K562 (cell line): Measurements from ENCODE around the gene KLHL22. TPM values are rescaled to one million over a fixed set of nuclear protein-coding genes. Genes with fewer than 3 reads are reported as not detected.

Experiments
- ATAC-seq: fragments of 200-7000 bp; cut with Tn5 transposase; 3 replicates; pipeline ENCODE4 v1.9.1; 2020; ENCODE audit warnings: moderate library complexity
- BruUV-seq: library from RNA; stranded (reverse); fragments of 400-500 nt; replicated peaks from 2 replicates; lab custom pipeline; 2021; lab: Mats Ljungman, UMichigan
- CTCF ChIA-PET: fragments of 300-600 bp; formaldehyde crosslinking; extraction: SDS; loops from one replicate; lab custom pipeline; 2021; ENCODE audit warnings: low intra/inter-chr PET ratio; lab: Yijun Ruan, JAX
- POLR2A ChIA-PET: fragments of 300-600, 350-650 bp; sonication (Branson Sonifier 250); formaldehyde crosslinking; extraction: SDS; loops from one replicate; lab custom pipeline; 2021; ENCODE audit warnings: antibody characterized with exemption, inconsistent platforms; lab: Yijun Ruan, JAX
- DNase-seq, 4 experiments: peaks; one replicate each; pipeline versions ENCODE4 v3.0.0 to v3.0.0-alpha.2; 2011 to 2018; ENCODE audit warnings: low spot score in 3 of 4, mixed read lengths in 3 of 4; ENCODE audit errors: extremely low read depth in 1 of 4
- FAIRE-seq: peaks from 2 replicates; lab custom pipeline; 2011; peaks lifted over from hg19 to GRCh38; lab: Jason Lieb, UNC
- H2AFZ ChIP-seq: 2 replicates; pipeline ENCODE4 v1.6.0; 2011; ENCODE audit warnings: low read depth, low read length, control low read depth, inconsistent platforms
- H3K27ac ChIP-seq: fragments of 200-600 bp; 3 replicates; pipeline ENCODE4 v1.8.0; 2011; ENCODE audit warnings: low read depth, mild to moderate bottlenecking, control low read depth, inconsistent platforms, low read length, moderate library complexity, mixed read lengths; ENCODE audit errors: extremely low read depth
- H3K27me3 ChIP-seq, 2 experiments: fragments of 300-600 bp in 1 of 2; 2 replicates in 1 of 2; 3 replicates in 1 of 2; pipeline versions ENCODE4 v1.6.0 to v1.8.0; 2011; ENCODE audit warnings: inconsistent platforms in 2 of 2, low read length in 2 of 2, mild to moderate bottlenecking in 1 of 2, mixed read lengths in 1 of 2, moderate library complexity in 1 of 2; ENCODE audit not compliant: control insufficient read depth in 2 of 2, insufficient read depth in 2 of 2
- H3K36me3 ChIP-seq: fragments of 300-600 bp; 3 replicates; pipeline ENCODE4 v1.8.0; 2011; ENCODE audit warnings: mild to moderate bottlenecking, low read length, inconsistent platforms; ENCODE audit not compliant: control insufficient read depth, insufficient read depth
- H3K4me1 ChIP-seq, 2 experiments: fragments of 200-600 bp in 1 of 2; replicated peaks in 1 of 2; 2 replicates in 1 of 2; 3 replicates in 1 of 2; pipeline versions ENCODE4 v1.5.1 to v1.8.0; 2011; ENCODE audit warnings: inconsistent platforms in 2 of 2, low read length in 2 of 2, mild to moderate bottlenecking in 1 of 2, mixed read lengths in 1 of 2, moderate library complexity in 1 of 2; ENCODE audit not compliant: control insufficient read depth in 2 of 2, insufficient read depth in 2 of 2
- H3K4me2 ChIP-seq: 2 replicates; pipeline ENCODE4 v1.6.1; 2011; ENCODE audit warnings: low read length, control low read depth, inconsistent platforms, mixed read lengths; ENCODE audit not compliant: insufficient read depth
- H3K4me3 ChIP-seq: fragments of 200-600 bp; sonication (generic), shearing (Covaris generic); 2 replicates; pipeline ENCODE4 v1.5.1; 2016; ENCODE audit warnings: control low read depth, inconsistent platforms
- H3K79me2 ChIP-seq: fragments of 200-600 bp; 3 replicates; pipeline ENCODE4 v1.8.0; 2011; ENCODE audit warnings: low read length, inconsistent platforms; ENCODE audit not compliant: control insufficient read depth, insufficient read depth
- H3K9ac ChIP-seq, 2 experiments: 2 replicates each; pipeline versions ENCODE4 v1.6.0 to v1.6.1; 2011; ENCODE audit warnings: low read depth in 2 of 2, low read length in 2 of 2, control low read depth in 1 of 2, inconsistent platforms in 1 of 2, mild to moderate bottlenecking in 1 of 2, mixed read lengths in 1 of 2; ENCODE audit not compliant: insufficient read depth in 1 of 2
- H3K9me1 ChIP-seq: one replicate; pipeline ENCODE4 v1.6.0; 2011; ENCODE audit warnings: inconsistent platforms, mild to moderate bottlenecking, low read length, moderate library complexity; ENCODE audit not compliant: control insufficient read depth, insufficient read depth
- H3K9me3 ChIP-seq: replicated peaks from 2 replicates; pipeline ENCODE4 v1.5.1; 2011; ENCODE audit warnings: low read depth, low read length, inconsistent platforms; ENCODE audit not compliant: control insufficient read depth, insufficient read depth
- H4K20me1 ChIP-seq: replicated peaks from 2 replicates; pipeline ENCODE4 v1.6.1; 2011; ENCODE audit warnings: low read length, inconsistent platforms, mixed read lengths; ENCODE audit not compliant: control insufficient read depth, insufficient read depth
- MLX ChIP-seq, 2 experiments: fragments of 450-650 bp in 1 of 2; sonication (generic) in 1 of 2; formaldehyde crosslinking; conservative IDR thresholded peaks; 2 replicates each; pipeline versions ENCODE4 v1.4.0 to v1.8.1; 2020 to 2022; ENCODE audit warnings: mild to moderate bottlenecking in 1 of 2, missing genetic modification reagents in 1 of 2
- PHF8 ChIP-seq: fragments of 200-600 bp; sonication (generic); IDR thresholded peaks from 2 replicates; pipeline ENCODE4 v1.6.1; 2012; ENCODE audit warnings: mixed run types, mild to moderate bottlenecking, inconsistent platforms, low read length, moderate library complexity, borderline replicate concordance
- SMAD4 ChIP-seq: fragments of 250-450 bp; sonication (Bioruptor Pico); conservative IDR thresholded peaks from 2 replicates; pipeline ENCODE4 v1.8.0; 2021; ENCODE audit warnings: inconsistent platforms, mild to moderate bottlenecking, moderate library complexity
- TBL1XR1 ChIP-seq, 2 experiments: IDR thresholded peaks; 2 replicates each; pipeline ENCODE4 v1.6.1; 2012; ENCODE audit warnings: improper control_type of control experiment in 2 of 2, low read length in 2 of 2, mild to moderate bottlenecking in 1 of 2
- THRB ChIP-seq: fragments of 450-650 bp; formaldehyde crosslinking; conservative IDR thresholded peaks from 2 replicates; pipeline ENCODE4 v1.4.0; 2022; ENCODE audit warnings: mild to moderate bottlenecking, missing genetic modification characterization
- ZKSCAN1 ChIP-seq: fragments of 150-350 bp; IDR thresholded peaks from 2 replicates; pipeline ENCODE4 v1.6.1; 2016; ENCODE audit warnings: low read depth, low read length
- WGBS: fragments of 100-300 bp; shearing (Covaris generic); methylation state at CpG from one replicate; pipeline ENCODE4 v1.1.6; 2016; ENCODE audit warnings: low coverage, mixed read lengths; ENCODE audit not compliant: insufficient coverage; ENCODE audit errors: missing lambda C conversion rate; 5-methylcytosine and 5-hydroxymethylcytosine counted together
- in situ Hi-C: fragments of 300-500 bp; cut with MboI; formaldehyde crosslinking; loops from 4 replicates; pipeline ENCODE4 v1.15.0; 2018; ENCODE audit warnings: inconsistent platforms, mixed read lengths
- intact Hi-C: fragments of 100-400 bp; cut with micrococcal nuclease; formaldehyde crosslinking; loops from 2 replicates; pipeline ENCODE4 v1.14.2; 2022
- polyA plus RNA-seq, 8 experiments: library from polyadenylated mRNA; depleted of rRNA in 4 of 8; stranded (reverse) in 5 of 8; unstranded in 3 of 8; fragments of >200 nt; fragmentation: Nextera tagmentation in 2 of 8; fragmentation: Illumina TruSeq in 1 of 8; extraction: Ambion mirVana in 2 of 8; extraction: Trizol in 1 of 8; gene quantifications; 2 replicates each; pipeline versions ENCODE4 v1.2.1 to v1.2.3, GENCODE V29; 2011 to 2014; ENCODE audit warnings: inconsistent platforms in 1 of 8, missing spikeins in 1 of 8
- total RNA-seq, 7 experiments: library from RNA; depleted of rRNA in 6 of 7; stranded (reverse); fragments of >200 nt in 6 of 7; fragmentation: Illumina TruSeq in 2 of 7; extraction: Trizol in 2 of 7; gene quantifications; 2 replicates each; pipeline versions ENCODE4 v1.2.1 to v1.2.3, GENCODE V29; 2011 to 2021; ENCODE audit warnings: low replicate concordance in 1 of 7
- TF ChIP-seq, protein P1 (sequence below): sonication (generic); formaldehyde crosslinking; IDR thresholded peaks from 2 replicates; pipeline ENCODE4 v1.9.0; 2022; ENCODE audit warnings: mild to moderate bottlenecking, missing genetic modification reagents

The KLHL22 gene
- total and polyA plus RNA-seq, 9 of the 15 experiments (the other 6 are each of a cell fraction or from before 2014, with no cell fraction given) = 1.3 to 25.6 (median 15.2) TPM

DNA sequence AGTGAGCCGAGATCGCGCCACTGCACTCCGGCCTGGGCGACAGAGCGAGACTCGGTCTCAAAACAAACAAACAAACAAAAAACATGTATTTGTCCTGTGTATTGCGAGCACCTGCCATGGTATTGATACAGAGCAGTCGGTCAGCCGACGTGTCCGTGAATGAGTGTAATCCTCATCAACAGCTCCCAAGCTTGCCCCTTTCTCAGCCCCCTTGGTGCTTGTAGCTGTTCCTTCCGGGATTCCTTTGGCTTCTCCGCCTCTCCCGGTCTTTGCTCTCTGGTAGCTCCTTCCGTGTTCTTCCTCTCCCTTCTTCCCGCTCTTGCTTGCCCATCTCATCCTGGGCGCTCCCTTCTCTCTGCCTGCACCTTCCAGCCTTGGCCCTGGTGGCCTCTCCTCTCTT is 90.7 kb downstream of the KLHL22 start:
- Histone ChIP-seq H3K79me2 (no peaks in the 10 kb centered on the region), H3K9ac (no peak overlapping the region; a peak in 1 of 4 replicates), H3K9me1 (peaks cover 8% of the 10 kb centered on the region), H3K4me3 (no peak overlapping the region), H3K4me1 (peaks cover 0 to 8% of the 10 kb centered on the region in 2 experiments; a peak in 1 of 5 replicates), H3K27me3 (no peaks in the 10 kb centered on the region), H3K4me2 (no peak overlapping the region)
- WGBS = 89% methylated on average over 18 of the region's 18 CpGs
- FAIRE-seq = no peak
- in situ Hi-C loops (loop anchor here (25.0 kb wide), 2 partner anchors 282 to 1868 kb away; partner anchors contain the start of gene TMEM191B), intact Hi-C loops (no loop called here)
- no TSS peak for BruUV-seq
- ChIA-PET CTCF (no interaction called here), POLR2A (interaction anchor here (0.8 to 8.9 kb wide), 5 partner anchors 8 to 198 kb away, joined by 3 to 84 read pairs (median 5); partner anchors contain the start of gene ZNF74)
- no peak for ATAC-seq
- peak in 1 of 4 experiments; percentile 32 for DNase-seq
- no peak for TF ChIP-seq ZKSCAN1
- no peak for TF ChIP-seq SMAD4 (CRISPR knock-in tag)
- TF ChIP-seq THRB = peak; percentile 47; the same call in 1 of the 2 replicates
- 0 out of 4 replicates have a peak, but pooled peaks of 1 of the 2 experiments have one; percentile 5 for TF ChIP-seq TBL1XR1 (IDR thresholded peaks at IDR 0.05; ENCODE audit: low read length in 2 of 2)
- TF ChIP-seq, protein P1, sequence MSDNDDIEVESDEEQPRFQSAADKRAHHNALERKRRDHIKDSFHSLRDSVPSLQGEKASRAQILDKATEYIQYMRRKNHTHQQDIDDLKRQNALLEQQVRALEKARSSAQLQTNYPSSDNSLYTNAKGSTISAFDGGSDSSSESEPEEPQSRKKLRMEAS (CRISPR knock-in tag) = peak; percentile 17; the same call in 1 of the 2 replicates
- TF ChIP-seq MLX (CRISPR knock-in tag; conservative IDR thresholded peaks at IDR 0.05) = 0 out of 4 replicates have a peak, but pooled peaks of 1 of the 2 experiments have one; percentile 32
- no peak for TF ChIP-seq PHF8
- TF ChIP-seq, all 486 proteins: peak for 4
- H3K36me3 ChIP-seq = peaks cover 64% of the 10 kb centered on the region; the same call in 2 of the 3 replicates
- H3K27ac ChIP-seq = no peak overlapping the region
- H3K9me3 ChIP-seq = no peaks in the 10 kb centered on the region
- 0 out of 2 replicates have a peak, but pooled peaks cover 6% of the 10 kb centered on the region for H4K20me1 ChIP-seq
- H2AFZ ChIP-seq = no peak overlapping the region
